Measurements from ENCODE around the gene BICD1.
"Not testable (repeated sequence)": the region's sequence is repeated elsewhere in the genome, so short reads cannot be mapped to it uniquely, and the experiment has no call there.

BICD1 gene

GRCh38 chr12:32196250-32197198 is 89.9 kb downstream of the BICD1 start:
- no peak for DNase-seq

GRCh38 chr12:32197421-32197820 is 90.8 kb downstream of the BICD1 start:
- DNase-seq: no peak

GRCh38 chr12:32198555-32198954 is 91.9 kb downstream of the BICD1 start:
- DNase-seq: no peak

GRCh38 chr12:32201096-32201495 is 94.4 kb downstream of the BICD1 start:
- DNase-seq: no peak

GRCh38 chr12:32201976-32202375 is 95.3 kb downstream of the BICD1 start:
- no peak for DNase-seq

GRCh38 chr12:32205731-32206130 is 99.1 kb downstream of the BICD1 start:
- no peak for DNase-seq

- DNase-seq: no peak
These were observed 101.7 kb downstream of the BICD1 start for GRCh38 chr12:32208355-32208754.

- no peak for DNase-seq
These were observed 104.6 kb downstream of the BICD1 start for GRCh38 chr12:32211066-32211899.

- DNase-seq: no peak
These were observed 105.2 kb downstream of the BICD1 start for GRCh38 chr12:32211900-32212156.

GRCh38 chr12:32214723-32215122 is 108.1 kb downstream of the BICD1 start:
- no peak for DNase-seq

GRCh38 chr12:32217354-32218310 is 111.0 kb downstream of the BICD1 start:
- DNase-seq: no peak

- no peak for DNase-seq
These were observed 117.3 kb downstream of the BICD1 start for GRCh38 chr12:32223941-32224340.

- no peak for DNase-seq
These were observed 120.1 kb downstream of the BICD1 start for GRCh38 chr12:32226768-32227167.

GRCh38 chr12:32229971-32230612 is 123.4 kb downstream of the BICD1 start:
- no peak for DNase-seq

GRCh38 chr12:32230613-32230993 is 124.0 kb downstream of the BICD1 start:
- DNase-seq: no peak

- DNase-seq: not testable (repeated sequence)
These were observed 124.7 kb downstream of the BICD1 start for GRCh38 chr12:32231361-32231760.

- DNase-seq: no peak
These were observed 126.9 kb downstream of the BICD1 start for GRCh38 chr12:32233568-32233967.

GRCh38 chr12:32235251-32235650 is 128.6 kb downstream of the BICD1 start:
- DNase-seq: no peak

GRCh38 chr12:32240162-32240561 is 133.5 kb downstream of the BICD1 start:
- no peak for DNase-seq

GRCh38 chr12:32240831-32241230 is 134.2 kb downstream of the BICD1 start:
- no peak for DNase-seq

- no peak for DNase-seq
These were observed 136.0 kb downstream of the BICD1 start for GRCh38 chr12:32242641-32243040.

- no peak for DNase-seq
These were observed 141.9 kb downstream of the BICD1 start for GRCh38 chr12:32248441-32249140.
